Neuronal stem cell (in vitro differentiated cells): Measurements from ENCODE around the gene FMOD. TPM values are rescaled to one million over a fixed set of nuclear protein-coding genes. Genes with fewer than 3 reads are reported as not detected.

Experiments used
- DNase-seq: peaks from one replicate; pipeline ENCODE4 v3.0.0-alpha.2; 2013; ENCODE audit warnings: low spot score
- H2AFZ ChIP-seq: one replicate; pipeline ENCODE4 v1.6.1; 2013; ENCODE audit warnings: mild to moderate bottlenecking, low read length, inconsistent platforms
- H2AK5ac ChIP-seq: 2 replicates; pipeline ENCODE4 v1.6.1; 2013; ENCODE audit warnings: low read depth, mild to moderate bottlenecking, inconsistent platforms, low read length, moderate library complexity, mixed read lengths
- H2BK120ac ChIP-seq: 2 replicates; pipeline ENCODE4 v1.6.1; 2013; ENCODE audit warnings: low read depth, mild to moderate bottlenecking, inconsistent platforms, low read length, moderate library complexity, mixed read lengths
- H2BK12ac ChIP-seq: one replicate; pipeline ENCODE4 v1.6.1; 2013; ENCODE audit warnings: low read length, inconsistent platforms
- H2BK15ac ChIP-seq: 2 replicates; pipeline ENCODE4 v1.6.1; 2013; ENCODE audit warnings: mild to moderate bottlenecking, low read length, inconsistent platforms, mixed read lengths
- H2BK5ac ChIP-seq: one replicate; pipeline ENCODE4 v1.6.1; 2013; ENCODE audit warnings: inconsistent platforms, mild to moderate bottlenecking, low read length, moderate library complexity
- H3K14ac ChIP-seq: one replicate; pipeline ENCODE4 v1.6.1; 2013; ENCODE audit warnings: low read length, inconsistent platforms
- H3K18ac ChIP-seq: 2 replicates; pipeline ENCODE4 v1.6.1; 2013; ENCODE audit warnings: low read length, inconsistent platforms
- H3K23ac ChIP-seq: 2 replicates; pipeline ENCODE4 v1.6.1; 2013; ENCODE audit warnings: low read depth, mild to moderate bottlenecking, mixed read lengths, low read length, inconsistent platforms; ENCODE audit not compliant: poor library complexity
- H3K27ac ChIP-seq: replicated peaks from 3 replicates; pipeline ENCODE4 v1.5.1; 2013; ENCODE audit warnings: low read length, inconsistent platforms
- H3K27me3 ChIP-seq, 3 experiments: 2 replicates each; pipeline ENCODE4 v1.6.1; 2013; ENCODE audit warnings: low read length in 3 of 3, mild to moderate bottlenecking in 2 of 3, inconsistent platforms in 1 of 3, low read depth in 1 of 3, mixed read lengths in 1 of 3, moderate library complexity in 1 of 3; ENCODE audit not compliant: control insufficient read depth in 3 of 3, insufficient read depth in 3 of 3
- H3K36me3 ChIP-seq, 2 donors: replicated peaks in 1 of 2; 2 replicates each; pipeline ENCODE4 v1.6.1; 2013; ENCODE audit warnings: low read length in 2 of 2; ENCODE audit not compliant: control insufficient read depth in 2 of 2, insufficient read depth in 2 of 2
- H3K4ac ChIP-seq: 2 replicates; pipeline ENCODE4 v1.6.1; 2013; ENCODE audit warnings: inconsistent platforms, mild to moderate bottlenecking, low read length, moderate library complexity
- H3K4me1 ChIP-seq, 2 donors: 1 replicate in 1 of 2; 2 replicates in 1 of 2; pipeline ENCODE4 v1.6.1; 2013; ENCODE audit warnings: low read length in 2 of 2, low read depth in 1 of 2; ENCODE audit not compliant: control insufficient read depth in 2 of 2, insufficient read depth in 1 of 2
- H3K4me2 ChIP-seq: one replicate; pipeline ENCODE4 v1.6.1; 2013; ENCODE audit warnings: mild to moderate bottlenecking, low read length, inconsistent platforms; ENCODE audit not compliant: insufficient read depth, poor library complexity, severe bottlenecking
- H3K4me3 ChIP-seq, 2 donors: 2 replicates each; pipeline ENCODE4 v1.5.1; 2013; ENCODE audit warnings: low read length in 2 of 2, mild to moderate bottlenecking in 2 of 2, inconsistent platforms in 1 of 2, moderate library complexity in 1 of 2
- H3K79me1 ChIP-seq: one replicate; pipeline ENCODE4 v1.6.1; 2013; ENCODE audit warnings: low read depth, mild to moderate bottlenecking, inconsistent platforms, low read length, moderate library complexity
- H3K9ac ChIP-seq: one replicate; pipeline ENCODE4 v1.6.1; 2013; ENCODE audit warnings: mild to moderate bottlenecking, low read depth, low read length, inconsistent platforms; ENCODE audit not compliant: poor library complexity
- H3K9me3 ChIP-seq, 2 donors: replicated peaks in 1 of 2; 2 replicates each; pipeline versions ENCODE3 to v1.6.1; 2013; ENCODE audit warnings: low read length in 2 of 2, mild to moderate bottlenecking in 2 of 2, inconsistent platforms in 1 of 2, low read depth in 1 of 2, mixed read lengths in 1 of 2, moderate library complexity in 1 of 2; ENCODE audit not compliant: control insufficient read depth in 2 of 2, insufficient read depth in 1 of 2
- H4K8ac ChIP-seq: one replicate; pipeline ENCODE4 v1.6.1; 2013; ENCODE audit warnings: low read depth, mild to moderate bottlenecking, inconsistent platforms, low read length, moderate library complexity
- H4K91ac ChIP-seq: one replicate; pipeline ENCODE4 v1.6.1; 2013; ENCODE audit warnings: low read length, low read depth, mild to moderate bottlenecking, inconsistent platforms; ENCODE audit not compliant: poor library complexity
- WGBS, 2 donors: extraction: QIAGEN DNeasy Blood & Tissue Kit; methylation state at CpG; one replicate each; pipeline ENCODE4 v1.1.7; 2013; ENCODE audit warnings: missing lambda C conversion rate in 2 of 2, mixed read lengths in 1 of 2; ENCODE audit not compliant: insufficient read length in 2 of 2, insufficient replicate concordance in 1 of 2; ENCODE audit errors: extremely low coverage in 2 of 2; 5-methylcytosine and 5-hydroxymethylcytosine counted together
- small RNA-seq: library from polyadenylated mRNA; stranded (forward); fragments of <200 nt; extraction: miRNeasy Mini kit (QIAGEN cat#:217004); gene quantifications from one replicate; pipeline ENCODE3, GENCODE V24; 2013; ENCODE audit not compliant: insufficient read depth

The FMOD gene

GRCh38 chr1:203295796-203296195, 55.1 kb downstream of the FMOD start:
- Histone ChIP-seq H2BK5ac (no peak overlapping the region), H4K8ac (no peak overlapping the region), H3K4me1 (peaks cover 7 to 9% of the 10 kb centered on the region in 2 donors), H3K4me2 (no peak overlapping the region), H3K9ac (no peak overlapping the region), H3K79me1 (no peaks in the 10 kb centered on the region), H2BK120ac (no peak overlapping the region), H2BK12ac (no peak overlapping the region), H3K23ac (no peak overlapping the region), H3K14ac (no peak overlapping the region), H3K4ac (no peak overlapping the region), H3K36me3 (no peaks in the 10 kb centered on the region), H3K27ac (no peak overlapping the region), H4K91ac (no peak overlapping the region), H3K9me3 (no peaks in the 10 kb centered on the region), H2AK5ac (peak overlapping the region; percentile 76), H3K4me3 (no peak overlapping the region), H3K27me3 (peaks cover 0 to 40% (median 0%) of the 10 kb centered on the region in 3 experiments), H2BK15ac (peak overlapping the region; percentile 62), H2AFZ (no peak overlapping the region), H3K18ac (no peak overlapping the region)
- WGBS, 2 donors = no CpG with 5 or more reads among the region's 1 CpG
- no peak for DNase-seq

GRCh38 chr1:203291201-203292096, 59.5 kb downstream of the FMOD start:
- Histone ChIP-seq H3K14ac (no peak overlapping the region), H3K27me3 (peaks cover 0 to 15% (median 0%) of the 10 kb centered on the region in 3 experiments), H3K18ac (peak overlapping the region; percentile 78), H3K23ac (peak overlapping the region; percentile 6), H2BK120ac (no peak overlapping the region), H2AFZ (peak overlapping the region; percentile 89), H3K4ac (no peak overlapping the region), H3K4me2 (no peak overlapping the region), H2BK5ac (peak overlapping the region; percentile 0), H3K4me1 (peaks cover 35 to 36% of the 10 kb centered on the region in 2 donors), H3K9me3 (no peaks in the 10 kb centered on the region), H4K91ac (peak overlapping the region; percentile 17), H2BK15ac (no peak overlapping the region), H4K8ac (no peak overlapping the region), H3K79me1 (no peaks in the 10 kb centered on the region), H2AK5ac (no peak overlapping the region), H3K36me3 (no peaks in the 10 kb centered on the region), H3K9ac (no peak overlapping the region), H2BK12ac (no peak overlapping the region), H3K27ac (no peak overlapping the region), H3K4me3 (no peak overlapping the region)
- WGBS, 2 donors = no CpG with 5 or more reads among the region's 17 CpGs
- DNase-seq = no peak

Small RNA genes within 50 kb of the gene (small RNA-seq; reads per million reads assigned to genes)
- gene AL359837.1 (not detected), gene RNU6-487P (not detected)
